Measurements from ENCODE around the gene RABEP2.
"Not testable (repeated sequence)": the region's sequence is repeated elsewhere in the genome, so short reads cannot be mapped to it uniquely, and the experiment has no call there.

The RABEP2 gene

GRCh38 chr16:28924762-28925385 lies at the start of gene RABEP2:
Gene RABEP2 (minus strand): TSS chr16:28925238. CDS start chr16:28925163, 75 bp downstream.
- DNase-seq: peak; percentile 97

- peak; percentile 98 for DNase-seq
Observed at GRCh38 chr16:28974437-28975157, 49.6 kb upstream of the RABEP2 start, which contains the start of gene SPNS1. Gene SPNS1 (plus strand): TSS chr16:28974778. CDS start chr16:28975152, 374 bp downstream.

- DNase-seq: peak; percentile 62
Observed at GRCh38 chr16:28974007-28974436, 49.0 kb upstream of the RABEP2 start.

- DNase-seq: not testable (repeated sequence)
Observed at GRCh38 chr16:28969696-28970095, 44.7 kb upstream of the RABEP2 start.

- no peak for DNase-seq
Observed at GRCh38 chr16:28967156-28967555, 42.1 kb upstream of the RABEP2 start.

GRCh38 chr16:28964496-28964895 lies 39.5 kb upstream of the RABEP2 start:
- no peak for DNase-seq

- no peak for DNase-seq
Observed at GRCh38 chr16:28964072-28964471, 39.0 kb upstream of the RABEP2 start.

GRCh38 chr16:28958836-28959235 lies 33.8 kb upstream of the RABEP2 start:
- DNase-seq: no peak

GRCh38 chr16:28958216-28958615 lies 33.2 kb upstream of the RABEP2 start:
- DNase-seq: no peak

- DNase-seq: peak; percentile 44
Observed at GRCh38 chr16:28951410-28951943, 26.4 kb upstream of the RABEP2 start.

GRCh38 chr16:28950648-28951409 lies 25.8 kb upstream of the RABEP2 start, which contains the start of gene NFATC2IP:
Gene NFATC2IP (plus strand): TSS chr16:28950937. CDS start chr16:28951012, 75 bp downstream.
- peak; percentile 100 for DNase-seq

- DNase-seq: no peak
Observed at GRCh38 chr16:28946681-28947080, 21.6 kb upstream of the RABEP2 start.

GRCh38 chr16:28943281-28943680 lies 18.2 kb upstream of the RABEP2 start:
- DNase-seq: no peak

GRCh38 chr16:28939825-28940224 lies 14.8 kb upstream of the RABEP2 start:
- not testable (repeated sequence) for DNase-seq

- no peak for DNase-seq
Observed at GRCh38 chr16:28938721-28939120, 13.7 kb upstream of the RABEP2 start.

- DNase-seq: no peak
Observed at GRCh38 chr16:28937222-28937876, 12.3 kb upstream of the RABEP2 start.

- DNase-seq: no peak
Observed at GRCh38 chr16:28936784-28937155, 11.7 kb upstream of the RABEP2 start.

GRCh38 chr16:28935924-28936783 lies 11.1 kb upstream of the RABEP2 start:
- peak; percentile 98 for DNase-seq

- no peak for DNase-seq
Observed at GRCh38 chr16:28935346-28935745, 10.3 kb upstream of the RABEP2 start.

GRCh38 chr16:28933171-28933570 lies 8.1 kb upstream of the RABEP2 start:
- DNase-seq: no peak

GRCh38 chr16:28932339-28933141 lies 7.5 kb upstream of the RABEP2 start:
- DNase-seq: no peak

Data from OCI-M1 (cell line).